Measurements from ENCODE around the gene SLC23A3.

The SLC23A3 gene

DNA sequence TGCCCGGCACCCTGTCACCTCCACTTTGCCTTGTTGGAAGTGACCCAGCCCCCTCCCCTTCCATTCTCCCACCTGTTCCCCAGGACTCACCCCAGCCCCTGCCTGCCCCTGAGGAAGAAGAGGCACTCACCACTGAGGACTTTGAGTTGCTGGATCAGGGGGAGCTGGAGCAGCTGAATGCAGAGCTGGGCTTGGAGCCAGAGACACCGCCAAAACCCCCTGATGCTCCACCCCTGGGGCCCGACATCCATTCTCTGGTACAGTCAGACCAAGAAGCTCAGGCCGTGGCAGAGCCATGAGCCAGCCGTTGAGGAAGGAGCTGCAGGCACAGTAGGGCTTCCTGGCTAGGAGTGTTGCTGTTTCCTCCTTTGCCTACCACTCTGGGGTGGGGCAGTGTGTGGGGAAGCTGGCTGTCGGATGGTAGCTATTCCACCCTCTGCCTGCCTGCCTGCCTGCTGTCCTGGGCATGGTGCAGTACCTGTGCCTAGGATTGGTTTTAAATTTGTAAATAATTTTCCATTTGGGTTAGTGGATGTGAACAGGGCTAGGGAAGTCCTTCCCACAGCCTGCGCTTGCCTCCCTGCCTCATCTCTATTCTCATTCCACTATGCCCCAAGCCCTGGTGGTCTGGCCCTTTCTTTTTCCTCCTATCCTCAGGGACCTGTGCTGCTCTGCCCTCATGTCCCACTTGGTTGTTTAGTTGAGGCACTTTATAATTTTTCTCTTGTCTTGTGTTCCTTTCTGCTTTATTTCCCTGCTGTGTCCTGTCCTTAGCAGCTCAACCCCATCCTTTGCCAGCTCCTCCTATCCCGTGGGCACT is 12.7 kb upstream of the SLC23A3 start:
- H3K4me3 ChIP-seq (ENCODE audit: low read length) = no peak overlapping the region
- no peak for DNase-seq (ENCODE audit: low read depth)
- TF ChIP-seq, protein P1, sequence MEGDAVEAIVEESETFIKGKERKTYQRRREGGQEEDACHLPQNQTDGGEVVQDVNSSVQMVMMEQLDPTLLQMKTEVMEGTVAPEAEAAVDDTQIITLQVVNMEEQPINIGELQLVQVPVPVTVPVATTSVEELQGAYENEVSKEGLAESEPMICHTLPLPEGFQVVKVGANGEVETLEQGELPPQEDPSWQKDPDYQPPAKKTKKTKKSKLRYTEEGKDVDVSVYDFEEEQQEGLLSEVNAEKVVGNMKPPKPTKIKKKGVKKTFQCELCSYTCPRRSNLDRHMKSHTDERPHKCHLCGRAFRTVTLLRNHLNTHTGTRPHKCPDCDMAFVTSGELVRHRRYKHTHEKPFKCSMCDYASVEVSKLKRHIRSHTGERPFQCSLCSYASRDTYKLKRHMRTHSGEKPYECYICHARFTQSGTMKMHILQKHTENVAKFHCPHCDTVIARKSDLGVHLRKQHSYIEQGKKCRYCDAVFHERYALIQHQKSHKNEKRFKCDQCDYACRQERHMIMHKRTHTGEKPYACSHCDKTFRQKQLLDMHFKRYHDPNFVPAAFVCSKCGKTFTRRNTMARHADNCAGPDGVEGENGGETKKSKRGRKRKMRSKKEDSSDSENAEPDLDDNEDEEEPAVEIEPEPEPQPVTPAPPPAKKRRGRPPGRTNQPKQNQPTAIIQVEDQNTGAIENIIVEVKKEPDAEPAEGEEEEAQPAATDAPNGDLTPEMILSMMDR (conservative IDR thresholded peaks at IDR 0.05; ENCODE audit: low read depth, low read length) = no peak

DNA sequence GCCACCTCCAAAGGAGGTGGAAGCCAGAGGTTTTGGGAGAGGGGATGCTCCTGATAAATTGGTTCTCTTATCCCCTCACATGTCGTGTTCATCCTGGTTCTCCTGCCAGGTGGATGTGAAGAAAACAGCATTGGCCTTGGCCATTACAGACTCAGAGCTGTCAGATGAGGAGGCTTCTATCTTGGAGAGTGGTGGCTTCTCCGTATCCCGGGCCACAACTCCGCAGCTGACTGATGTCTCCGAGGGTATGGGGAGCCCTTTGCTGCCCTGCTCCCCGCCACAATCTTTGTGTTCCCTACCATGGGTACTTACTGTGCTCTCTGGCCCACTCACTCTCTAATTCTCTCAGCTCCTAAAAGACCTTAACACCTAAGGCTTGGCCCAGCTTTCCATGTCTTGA is 11.7 kb upstream of the SLC23A3 start:
- H3K4me3 ChIP-seq (ENCODE audit: low read length) = no peak overlapping the region
- TF ChIP-seq, protein P1 (conservative IDR thresholded peaks at IDR 0.05; ENCODE audit: low read depth, low read length) = no peak
- no peak for DNase-seq (ENCODE audit: low read depth)

DNA sequence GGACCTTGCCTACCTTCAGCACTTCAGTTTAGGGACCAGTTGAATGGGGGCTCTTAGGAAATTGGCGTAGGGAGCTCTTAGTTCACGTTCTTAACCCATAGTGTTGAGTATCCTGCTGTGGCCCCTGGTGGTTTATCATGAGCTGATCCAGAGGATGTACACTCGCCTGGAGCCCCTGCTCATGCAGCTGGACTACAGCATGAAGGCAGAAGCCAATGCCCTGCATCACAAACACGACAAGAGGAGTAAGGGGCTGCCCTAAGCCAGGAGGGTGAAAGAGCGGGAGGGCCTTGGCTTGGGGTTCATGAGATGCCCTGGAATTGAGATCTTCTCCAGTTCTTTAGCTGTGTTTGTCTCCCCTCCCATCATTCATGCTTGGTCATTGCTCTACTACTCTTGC is 11.1 kb upstream of the SLC23A3 start:
- DNase-seq (ENCODE audit: low read depth) = no peak
- TF ChIP-seq, protein P1 (conservative IDR thresholded peaks at IDR 0.05; ENCODE audit: low read depth, low read length) = no peak
- H3K4me3 ChIP-seq (ENCODE audit: low read length) = no peak overlapping the region

DNA sequence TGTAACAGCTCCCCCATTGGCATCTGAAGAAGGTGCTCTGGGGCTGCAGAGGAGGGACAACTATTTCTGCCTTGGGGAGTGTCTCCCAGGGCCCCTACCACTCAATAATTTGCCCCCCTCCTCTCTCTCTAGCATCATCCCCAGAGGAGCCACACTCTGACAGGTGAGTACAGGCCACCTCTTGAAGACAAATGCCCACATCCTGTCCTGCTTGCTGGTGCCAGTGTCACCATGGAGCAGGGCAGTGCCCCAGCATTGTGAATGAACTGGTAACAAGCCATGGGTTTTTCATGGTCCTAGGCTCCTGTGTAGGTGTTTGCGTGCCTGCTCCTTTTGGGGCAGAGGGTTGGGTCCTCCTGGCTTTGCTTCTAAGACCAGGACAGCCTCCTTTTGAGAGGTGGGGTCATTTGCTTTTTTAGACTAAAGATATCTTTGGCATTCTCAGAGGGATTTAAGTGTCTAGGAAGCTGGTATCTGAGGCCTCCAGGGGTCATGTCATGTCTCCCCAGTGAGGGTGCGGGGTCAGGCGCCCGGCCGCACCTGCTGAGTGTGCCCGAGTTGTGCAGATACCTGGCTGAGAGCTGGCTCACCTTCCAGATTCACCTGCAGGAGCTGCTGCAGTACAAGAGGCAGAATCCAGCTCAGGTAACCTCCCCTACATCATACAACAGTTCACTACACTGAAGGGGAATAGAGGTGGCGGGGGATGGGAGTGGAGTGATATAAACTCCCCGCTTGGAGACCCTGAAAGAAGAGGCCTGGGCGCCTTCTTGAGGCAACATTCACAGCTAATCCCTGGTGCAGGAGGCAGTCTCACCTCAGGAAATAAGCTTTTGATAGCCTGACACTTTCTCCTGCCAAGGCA is 10.0 kb upstream of the SLC23A3 start:
- no peak overlapping the region for H3K4me3 ChIP-seq (ENCODE audit: low read length)
- TF ChIP-seq, protein P1 (conservative IDR thresholded peaks at IDR 0.05; ENCODE audit: low read depth, low read length) = no peak
- no peak for DNase-seq (ENCODE audit: low read depth)

DNA sequence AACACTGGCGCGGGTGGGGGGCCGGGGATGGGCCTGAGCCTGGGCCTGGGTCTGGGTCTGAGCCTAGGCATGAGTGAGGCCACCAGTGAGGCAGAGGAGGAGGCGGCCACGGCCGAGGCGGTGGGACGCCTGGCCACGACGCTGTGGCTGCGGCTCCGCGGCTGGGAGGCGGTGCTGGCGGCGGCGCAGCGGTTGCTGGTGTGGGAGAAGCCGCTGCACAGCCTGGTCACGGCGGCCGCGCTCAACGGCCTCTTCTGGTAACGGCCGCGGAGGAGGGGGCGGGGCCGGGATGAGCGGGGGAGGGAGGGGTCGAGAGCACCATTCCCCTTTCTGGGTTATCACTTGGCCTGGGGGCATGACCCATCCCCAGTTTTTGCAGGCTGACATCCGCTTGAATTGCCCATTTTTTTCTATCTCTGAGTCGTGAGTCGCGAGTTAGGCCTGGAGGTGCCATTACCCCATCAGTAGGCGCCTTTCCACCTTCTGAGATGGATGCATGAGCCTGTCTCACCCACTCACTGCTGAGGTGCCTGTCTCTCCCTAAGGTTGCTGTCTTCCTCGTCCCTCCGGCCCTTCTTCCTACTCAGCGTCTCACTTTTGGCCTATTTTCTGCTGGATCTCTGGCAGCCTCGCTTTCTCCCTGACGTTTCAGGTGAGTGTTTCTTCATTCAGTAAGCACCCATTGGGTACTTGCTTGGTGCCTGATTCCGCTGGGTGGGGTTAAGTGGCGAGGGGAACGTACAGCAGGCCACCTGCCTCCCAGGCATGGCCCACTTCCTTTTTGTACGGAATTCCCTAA is 8.7 kb upstream of the SLC23A3 start:
- no peak for DNase-seq (ENCODE audit: low read depth)
- TF ChIP-seq, protein P1 (conservative IDR thresholded peaks at IDR 0.05; ENCODE audit: low read depth, low read length) = no peak
- H3K4me3 ChIP-seq (ENCODE audit: low read length) = peak overlapping the region; percentile 59

DNA sequence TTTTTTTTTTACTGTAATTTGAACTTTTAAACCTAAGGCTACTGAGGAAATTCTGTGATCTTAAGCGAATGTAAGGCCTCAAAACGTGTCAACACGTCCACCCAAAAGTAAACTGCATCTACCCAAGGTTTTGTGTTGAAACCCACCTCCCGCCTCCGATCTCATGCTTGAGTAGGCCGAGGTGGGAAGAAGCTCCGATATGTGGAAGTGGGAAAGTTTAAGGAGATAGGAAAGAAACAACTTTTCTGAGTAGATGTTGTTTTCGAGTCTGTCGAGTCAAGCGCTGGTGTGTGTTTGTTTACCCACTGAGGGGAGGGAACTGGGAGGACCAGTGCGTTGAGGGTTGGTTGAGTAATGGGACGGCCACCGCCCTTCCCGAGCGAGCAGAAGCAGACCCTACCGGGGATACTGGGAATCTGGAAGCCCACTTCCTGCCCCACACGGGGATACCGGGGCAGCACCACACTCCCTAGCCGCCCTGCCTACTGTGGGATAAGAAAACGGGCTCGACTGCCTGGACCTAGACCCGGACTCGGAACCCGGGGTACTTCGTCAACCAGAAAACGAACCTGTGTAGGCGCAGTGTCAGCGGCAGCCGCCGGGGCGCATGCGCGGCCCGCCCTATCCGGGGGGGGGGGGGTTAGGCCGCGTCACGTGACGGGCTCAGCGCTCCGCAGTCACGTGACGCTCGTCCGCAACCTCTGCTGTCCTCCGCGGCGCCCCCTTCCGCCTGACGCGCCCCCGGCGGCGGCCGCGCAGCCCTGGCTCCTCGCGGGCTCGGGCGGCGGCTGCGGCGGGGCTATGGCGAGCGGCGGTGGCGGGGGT is 7.9 kb upstream of the SLC23A3 start, which contains the start of gene RETREG2:
TSS of gene RETREG2 (plus strand) at position 724 of the 825 bp plus-strand sequence. CDS start at position 802, 78 bp downstream.
- H3K4me3 ChIP-seq (ENCODE audit: low read length) = peak within 1 kb of the TSS; percentile 81
- DNase-seq (ENCODE audit: low read depth) = peak; percentile 64
- TF ChIP-seq, protein P1 (conservative IDR thresholded peaks at IDR 0.05; ENCODE audit: low read depth, low read length) = peak; percentile 19

All from retinal pigment epithelial cell (primary cell).